Gastroesophageal sphincter (tissue), 3 donors: Measurements from ENCODE around the gene PRXL2B.

ENCODE experiments used
- CTCF ChIP-seq, 4 experiments: fragments of 200-600 bp in 2 of 4; fragments of 450-650 bp in 2 of 4; sonication (generic) in 1 of 4; IDR thresholded peaks; one replicate each; pipeline ENCODE4 v1.5.1; 2017 to 2019; ENCODE audit warnings: antibody characterized with exemption in 4 of 4, mild to moderate bottlenecking in 2 of 4, moderate library complexity in 2 of 4
- POLR2A ChIP-seq, 2 donors: fragments of 450-650 bp; IDR thresholded peaks; one replicate each; pipeline ENCODE4 v1.6.1; 2017; ENCODE audit warnings: antibody characterized with exemption in 2 of 2, mild to moderate bottlenecking in 2 of 2, moderate library complexity in 1 of 2
- POLR2AphosphoS5 ChIP-seq: sonication (generic); formaldehyde crosslinking; IDR thresholded peaks from one replicate; pipeline ENCODE4 v1.6.1; 2017; ENCODE audit warnings: antibody characterized with exemption

GRCh38 chr1:2559509-2560298 is 26.9 kb upstream of the PRXL2B start:
- TF ChIP-seq CTCF (IDR thresholded peaks at IDR 0.05) (no peak), POLR2AphosphoS5 (no peak), POLR2A (IDR thresholded peaks at IDR 0.05) (no peak)
